SK-N-SH treated with all-trans-retinoic acid at 6 μM for 48 hours (cell line): ENCODE data around the gene ABCC2.

Experiments
- BACH2 ChIP-seq: fragments of 250-450 bp; sonication (Bioruptor Pico); IDR thresholded peaks from 2 replicates; pipeline ENCODE4 v1.9.0; 2021; ENCODE audit warnings: mild to moderate bottlenecking, borderline replicate concordance
- TF ChIP-seq, protein P1 (sequence below): fragments of 250-450 bp; sonication (Bioruptor Pico); IDR thresholded peaks from 2 replicates; pipeline ENCODE4 v1.5.0; 2020; ENCODE audit warnings: mild to moderate bottlenecking, moderate library complexity

- TF ChIP-seq, protein P1, sequence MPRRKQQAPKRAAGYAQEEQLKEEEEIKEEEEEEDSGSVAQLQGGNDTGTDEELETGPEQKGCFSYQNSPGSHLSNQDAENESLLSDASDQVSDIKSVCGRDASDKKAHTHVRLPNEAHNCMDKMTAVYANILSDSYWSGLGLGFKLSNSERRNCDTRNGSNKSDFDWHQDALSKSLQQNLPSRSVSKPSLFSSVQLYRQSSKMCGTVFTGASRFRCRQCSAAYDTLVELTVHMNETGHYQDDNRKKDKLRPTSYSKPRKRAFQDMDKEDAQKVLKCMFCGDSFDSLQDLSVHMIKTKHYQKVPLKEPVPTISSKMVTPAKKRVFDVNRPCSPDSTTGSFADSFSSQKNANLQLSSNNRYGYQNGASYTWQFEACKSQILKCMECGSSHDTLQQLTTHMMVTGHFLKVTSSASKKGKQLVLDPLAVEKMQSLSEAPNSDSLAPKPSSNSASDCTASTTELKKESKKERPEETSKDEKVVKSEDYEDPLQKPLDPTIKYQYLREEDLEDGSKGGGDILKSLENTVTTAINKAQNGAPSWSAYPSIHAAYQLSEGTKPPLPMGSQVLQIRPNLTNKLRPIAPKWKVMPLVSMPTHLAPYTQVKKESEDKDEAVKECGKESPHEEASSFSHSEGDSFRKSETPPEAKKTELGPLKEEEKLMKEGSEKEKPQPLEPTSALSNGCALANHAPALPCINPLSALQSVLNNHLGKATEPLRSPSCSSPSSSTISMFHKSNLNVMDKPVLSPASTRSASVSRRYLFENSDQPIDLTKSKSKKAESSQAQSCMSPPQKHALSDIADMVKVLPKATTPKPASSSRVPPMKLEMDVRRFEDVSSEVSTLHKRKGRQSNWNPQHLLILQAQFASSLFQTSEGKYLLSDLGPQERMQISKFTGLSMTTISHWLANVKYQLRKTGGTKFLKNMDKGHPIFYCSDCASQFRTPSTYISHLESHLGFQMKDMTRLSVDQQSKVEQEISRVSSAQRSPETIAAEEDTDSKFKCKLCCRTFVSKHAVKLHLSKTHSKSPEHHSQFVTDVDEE, result no peak
- TF ChIP-seq BACH2 (CRISPR knock-in tag), result no peak
Measured at GRCh38 chr10:99798031-99798430, 15.6 kb downstream of the ABCC2 start.
